A549 (cell line): ENCODE results near the gene MAPK9. TPM values are rescaled to one million over a fixed set of nuclear protein-coding genes. Genes with fewer than 3 reads are reported as not detected.

Experiments
- ATAC-seq, 2 experiments: fragments of 200-7000 bp in 1 of 2; fragments of >200 bp in 1 of 2; cut with Nextera tagmentation in 1 of 2; cut with Tn5 transposase in 1 of 2; 3 replicates each; pipeline versions ENCODE4 v1.8.0 to v1.9.1; 2018 to 2020; ENCODE audit warnings: mild to moderate bottlenecking in 1 of 2, moderate library complexity in 1 of 2
- CTCF ChIA-PET: fragments of 300-600 bp; sonication (Branson Sonifier 250); formaldehyde crosslinking; extraction: SDS; loops from one replicate; lab custom pipeline; 2021; ENCODE audit warnings: antibody characterized with exemption, inconsistent platforms; lab: Yijun Ruan, JAX
- POLR2A ChIA-PET: fragments of 350-600 bp; formaldehyde crosslinking; extraction: SDS; loops from one replicate; lab custom pipeline; 2021; ENCODE audit warnings: antibody characterized with exemption, inconsistent platforms; lab: Yijun Ruan, JAX
- DNase-seq, 2 experiments: peaks; one replicate each; pipeline versions ENCODE4 v3.0.0 to v3.0.0-alpha.2; 2011 to 2016; ENCODE audit warnings: low read depth in 1 of 2, low spot score in 1 of 2
- FAIRE-seq: peaks from 2 replicates; lab custom pipeline; 2011; peaks lifted over from hg19 to GRCh38; lab: Jason Lieb, UNC
- H3K27ac ChIP-seq, 2 experiments: fragments of >200 bp; sonication (Bioruptor Twin); formaldehyde crosslinking; 3 replicates each; pipeline ENCODE4 v1.5.1; 2016 to 2017
- H3K4me1 ChIP-seq: fragments of >200 bp; sonication (Bioruptor Twin); formaldehyde crosslinking; 3 replicates; pipeline ENCODE4 v1.6.1; 2016
- H3K4me2 ChIP-seq: fragments of >200 bp; sonication (Bioruptor Twin); formaldehyde crosslinking; 3 replicates; pipeline ENCODE4 v1.6.1; 2016
- H3K4me3 ChIP-seq: fragments of >200 bp; sonication (Bioruptor Twin); formaldehyde crosslinking; 3 replicates; pipeline ENCODE4 v1.5.1; 2016
- H3K9me3 ChIP-seq: fragments of >200 bp; sonication (Bioruptor Twin); formaldehyde crosslinking; 3 replicates; pipeline ENCODE4 v1.6.1; 2016
- BHLHE40 ChIP-seq: IDR thresholded peaks from 2 replicates; pipeline ENCODE4 v1.6.1; 2012; ENCODE audit warnings: low read depth, low read length, inconsistent platforms
- CHD4 ChIP-seq: fragments of 200-600 bp; sonication (generic); IDR thresholded peaks from 2 replicates; pipeline ENCODE4 v1.6.1; 2016; ENCODE audit warnings: antibody characterized with exemption, mild to moderate bottlenecking, borderline replicate concordance
- EP300 ChIP-seq, 2 experiments: fragments of >200 bp; sonication (Bioruptor Twin); formaldehyde crosslinking; IDR thresholded peaks; 2 replicates in 1 of 2; 3 replicates in 1 of 2; pipeline ENCODE4 v1.6.1; 2016 to 2017
- HEYL ChIP-seq: fragments of 250-450 bp; sonication (Bioruptor Pico); IDR thresholded peaks from 2 replicates; pipeline ENCODE4 v1.8.0; 2021; ENCODE audit warnings: mild to moderate bottlenecking, moderate library complexity
- HOXA7 ChIP-seq: fragments of 250-450 bp; sonication (Bioruptor Pico); IDR thresholded peaks from 2 replicates; pipeline ENCODE4 v1.5.0; 2020; ENCODE audit warnings: mild to moderate bottlenecking, moderate library complexity
- JUNB ChIP-seq: fragments of >200 bp; sonication (Bioruptor Twin); formaldehyde crosslinking; IDR thresholded peaks from 2 replicates; pipeline ENCODE4 v1.6.1; 2016
- MAFK ChIP-seq: fragments of 450-650 bp; IDR thresholded peaks from 2 replicates; pipeline ENCODE4 v1.6.1; 2014; ENCODE audit not compliant: partially characterized antibody
- MAZ ChIP-seq: fragments of 150-350 bp; IDR thresholded peaks from 2 replicates; pipeline ENCODE4 v1.6.1; 2014; ENCODE audit warnings: antibody characterized with exemption, low read depth, low read length, borderline replicate concordance
- MYC ChIP-seq: IDR thresholded peaks from 2 replicates; pipeline ENCODE4 v1.6.1; 2012; ENCODE audit warnings: mild to moderate bottlenecking, inconsistent platforms, low read length, improper control_type of control experiment, borderline replicate concordance
- PHF8 ChIP-seq: fragments of 200-600 bp; sonication (generic); IDR thresholded peaks from 2 replicates; pipeline ENCODE4 v1.6.1; 2016; ENCODE audit warnings: low read depth, mild to moderate bottlenecking, antibody characterized with exemption, moderate library complexity, borderline replicate concordance
- TFCP2L1 ChIP-seq: fragments of 250-450 bp; sonication (Bioruptor Pico); IDR thresholded peaks from 2 replicates; pipeline ENCODE4 v1.5.0; 2021; ENCODE audit warnings: mild to moderate bottlenecking
- TP53 ChIP-seq: fragments of 250-450 bp; sonication (Bioruptor Pico); IDR thresholded peaks from 2 replicates; pipeline ENCODE4 v1.5.0; 2021; ENCODE audit warnings: mild to moderate bottlenecking, moderate library complexity
- WGBS: methylation state at CpG from one replicate; pipeline ENCODE4 v1.1.6; 2017; ENCODE audit errors: missing lambda C conversion rate; 5-methylcytosine and 5-hydroxymethylcytosine counted together
- polyA plus RNA-seq, 4 experiments: library from polyadenylated mRNA; depleted of rRNA in 3 of 4; stranded (reverse); fragments of >200 nt; fragmentation: RNase III in 1 of 4; extraction: RNeasy Plus Mini Kit Qiagen cat#74134 plus additional on column Dnase treatment in 1 of 4; gene quantifications; 2 replicates in 3 of 4; 3 replicates in 1 of 4; pipeline ENCODE4 v1.2.3, GENCODE V29; 2011 to 2017
- TF ChIP-seq, protein P1 (sequence below): fragments of 250-450 bp; sonication (Bioruptor Pico); IDR thresholded peaks from 2 replicates; pipeline ENCODE4 v1.5.0; 2021; ENCODE audit warnings: mild to moderate bottlenecking, moderate library complexity, borderline replicate concordance
- TF ChIP-seq, protein P2 (sequence below): fragments of 150-350 bp; IDR thresholded peaks from 2 replicates; pipeline ENCODE4 v1.6.1; 2014; ENCODE audit warnings: low read depth, mild to moderate bottlenecking, low read length
- TF ChIP-seq, protein P3 (sequence below): IDR thresholded peaks from 2 replicates; pipeline ENCODE4 v1.6.1; 2012; ENCODE audit warnings: low read depth, borderline replicate concordance
- TF ChIP-seq, protein P4 (sequence below): fragments of 450-650 bp; IDR thresholded peaks from 2 replicates; pipeline ENCODE4 v1.6.1; 2014; ENCODE audit warnings: antibody characterized with exemption
- TF ChIP-seq, protein P5 (sequence below): IDR thresholded peaks from 2 replicates; pipeline ENCODE4 v1.6.1; 2012
- TF ChIP-seq, protein P6 (sequence below): fragments of 250-450 bp; sonication (Bioruptor Pico); IDR thresholded peaks from 2 replicates; pipeline ENCODE4 v1.5.0; 2020; ENCODE audit warnings: low read depth, mild to moderate bottlenecking, moderate library complexity
- TF ChIP-seq, protein P7 (sequence below): fragments of >200 bp; sonication (Bioruptor Twin); formaldehyde crosslinking; IDR thresholded peaks from 3 replicates; pipeline ENCODE4 v1.6.1; 2016
- TF ChIP-seq, protein P8 (sequence below): fragments of >200 bp; sonication (Bioruptor Twin); formaldehyde crosslinking; IDR thresholded peaks from 3 replicates; pipeline ENCODE4 v1.5.1; 2016

Gene MAPK9
- polyA plus RNA-seq, 2 of the 4 experiments (the other 2 are of a cell fraction): 36.6 to 66.9 TPM

DNA sequence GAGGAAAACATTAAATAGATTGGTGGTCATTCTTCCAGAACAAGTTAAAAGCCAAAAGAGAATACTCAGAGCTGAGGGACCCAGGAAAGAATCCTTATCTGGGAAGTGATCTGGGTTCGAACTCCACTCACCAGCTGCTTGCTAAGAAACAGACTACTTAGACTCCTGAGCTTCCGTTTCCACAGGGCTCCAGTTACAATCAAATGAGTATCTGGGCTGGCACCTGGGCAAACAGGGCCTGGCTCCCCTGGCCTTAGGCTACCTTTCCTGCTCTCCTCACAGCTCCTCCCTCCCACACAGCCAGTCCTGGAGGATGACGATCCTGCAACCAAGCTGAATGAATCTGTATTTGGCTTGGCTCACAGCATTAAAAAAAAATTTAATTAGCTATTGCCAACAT is 2.5 kb downstream of the MAPK9 start:
- Histone ChIP-seq H3K4me2 (no peak overlapping the region), H3K27ac (no peak overlapping the region), H3K9me3 (no peaks in the 10 kb centered on the region), H3K4me3 (no peak overlapping the region), H3K4me1 (peaks cover 18% of the 10 kb centered on the region)
- WGBS: 68% methylated on average over 3 of the region's 3 CpGs
- ATAC-seq (no peak), DNase-seq (no peak), FAIRE-seq (no peak)
- ChIA-PET POLR2A (no interaction called here), CTCF (interaction anchor here (1.4 to 10.6 kb wide), 5 partner anchors 30 to 317 kb away, joined by 4 to 344 read pairs (median 8); no protein-coding TSS in a partner anchor)
- TF ChIP-seq HEYL: no peak
- TF ChIP-seq, protein P1, sequence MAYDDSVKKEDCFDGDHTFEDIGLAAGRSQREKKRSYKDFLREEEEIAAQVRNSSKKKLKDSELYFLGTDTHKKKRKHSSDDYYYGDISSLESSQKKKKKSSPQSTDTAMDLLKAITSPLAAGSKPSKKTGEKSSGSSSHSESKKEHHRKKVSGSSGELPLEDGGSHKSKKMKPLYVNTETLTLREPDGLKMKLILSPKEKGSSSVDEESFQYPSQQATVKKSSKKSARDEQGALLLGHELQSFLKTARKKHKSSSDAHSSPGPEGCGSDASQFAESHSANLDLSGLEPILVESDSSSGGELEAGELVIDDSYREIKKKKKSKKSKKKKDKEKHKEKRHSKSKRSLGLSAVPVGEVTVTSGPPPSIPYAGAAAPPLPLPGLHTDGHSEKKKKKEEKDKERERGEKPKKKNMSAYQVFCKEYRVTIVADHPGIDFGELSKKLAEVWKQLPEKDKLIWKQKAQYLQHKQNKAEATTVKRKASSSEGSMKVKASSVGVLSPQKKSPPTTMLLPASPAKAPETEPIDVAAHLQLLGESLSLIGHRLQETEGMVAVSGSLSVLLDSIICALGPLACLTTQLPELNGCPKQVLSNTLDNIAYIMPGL (CRISPR knock-in tag): no peak
- TF ChIP-seq, protein P2, sequence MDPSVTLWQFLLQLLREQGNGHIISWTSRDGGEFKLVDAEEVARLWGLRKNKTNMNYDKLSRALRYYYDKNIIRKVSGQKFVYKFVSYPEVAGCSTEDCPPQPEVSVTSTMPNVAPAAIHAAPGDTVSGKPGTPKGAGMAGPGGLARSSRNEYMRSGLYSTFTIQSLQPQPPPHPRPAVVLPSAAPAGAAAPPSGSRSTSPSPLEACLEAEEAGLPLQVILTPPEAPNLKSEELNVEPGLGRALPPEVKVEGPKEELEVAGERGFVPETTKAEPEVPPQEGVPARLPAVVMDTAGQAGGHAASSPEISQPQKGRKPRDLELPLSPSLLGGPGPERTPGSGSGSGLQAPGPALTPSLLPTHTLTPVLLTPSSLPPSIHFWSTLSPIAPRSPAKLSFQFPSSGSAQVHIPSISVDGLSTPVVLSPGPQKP: no peak

DNA sequence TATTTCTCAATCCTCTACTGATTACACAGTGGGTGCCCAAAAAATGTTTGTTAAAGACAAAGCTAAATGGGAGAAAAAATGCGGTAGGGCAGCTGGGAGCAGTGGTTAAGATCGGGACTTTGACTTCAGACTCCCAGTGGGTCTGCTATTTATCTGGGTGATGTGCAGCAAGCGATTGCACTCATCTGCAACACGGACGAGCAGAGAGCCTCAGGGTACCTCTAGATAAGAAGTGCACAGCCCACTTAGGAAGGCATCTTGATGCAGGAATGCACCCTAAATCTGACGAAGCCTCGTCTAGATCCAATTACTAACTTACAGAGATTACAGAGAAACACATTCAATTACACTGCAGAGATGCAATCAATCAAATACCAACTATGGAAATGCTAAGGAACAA is 4.0 kb downstream of the MAPK9 start:
- FAIRE-seq: peak; percentile 65
- peaks cover 8% of the 10 kb centered on the region for H3K4me1 ChIP-seq
- ATAC-seq: no peak
- H3K27ac ChIP-seq: no peak overlapping the region
- no peak overlapping the region for H3K4me2 ChIP-seq
- ChIA-PET POLR2A (no interaction called here), CTCF (interaction anchor here (0.6 to 10.6 kb wide), 4 partner anchors 32 to 398 kb away, joined by 3 to 250 read pairs (median 4); no protein-coding TSS in a partner anchor)
- WGBS: 74% methylated on average over 7 of the region's 7 CpGs
- TF ChIP-seq, protein P3, sequence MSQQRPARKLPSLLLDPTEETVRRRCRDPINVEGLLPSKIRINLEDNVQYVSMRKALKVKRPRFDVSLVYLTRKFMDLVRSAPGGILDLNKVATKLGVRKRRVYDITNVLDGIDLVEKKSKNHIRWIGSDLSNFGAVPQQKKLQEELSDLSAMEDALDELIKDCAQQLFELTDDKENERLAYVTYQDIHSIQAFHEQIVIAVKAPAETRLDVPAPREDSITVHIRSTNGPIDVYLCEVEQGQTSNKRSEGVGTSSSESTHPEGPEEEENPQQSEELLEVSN: no peak
- no peak for TF ChIP-seq EP300 (IDR thresholded peaks at IDR 0.05)
- TF ChIP-seq, protein P4, sequence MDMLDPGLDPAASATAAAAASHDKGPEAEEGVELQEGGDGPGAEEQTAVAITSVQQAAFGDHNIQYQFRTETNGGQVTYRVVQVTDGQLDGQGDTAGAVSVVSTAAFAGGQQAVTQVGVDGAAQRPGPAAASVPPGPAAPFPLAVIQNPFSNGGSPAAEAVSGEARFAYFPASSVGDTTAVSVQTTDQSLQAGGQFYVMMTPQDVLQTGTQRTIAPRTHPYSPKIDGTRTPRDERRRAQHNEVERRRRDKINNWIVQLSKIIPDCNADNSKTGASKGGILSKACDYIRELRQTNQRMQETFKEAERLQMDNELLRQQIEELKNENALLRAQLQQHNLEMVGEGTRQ: no peak
- no peak for TF ChIP-seq TP53 (CRISPR knock-in tag)
- TF ChIP-seq MYC: no peak
- TF ChIP-seq MAFK: no peak
- no peak for TF ChIP-seq HEYL
- TF ChIP-seq, protein P5, sequence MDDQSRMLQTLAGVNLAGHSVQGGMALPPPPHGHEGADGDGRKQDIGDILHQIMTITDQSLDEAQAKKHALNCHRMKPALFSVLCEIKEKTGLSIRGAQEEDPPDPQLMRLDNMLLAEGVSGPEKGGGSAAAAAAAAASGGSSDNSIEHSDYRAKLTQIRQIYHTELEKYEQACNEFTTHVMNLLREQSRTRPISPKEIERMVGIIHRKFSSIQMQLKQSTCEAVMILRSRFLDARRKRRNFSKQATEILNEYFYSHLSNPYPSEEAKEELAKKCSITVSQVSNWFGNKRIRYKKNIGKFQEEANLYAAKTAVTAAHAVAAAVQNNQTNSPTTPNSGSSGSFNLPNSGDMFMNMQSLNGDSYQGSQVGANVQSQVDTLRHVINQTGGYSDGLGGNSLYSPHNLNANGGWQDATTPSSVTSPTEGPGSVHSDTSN: no peak
- TF ChIP-seq BHLHE40: no peak
- no peak for DNase-seq
- no peaks in the 10 kb centered on the region; the same call in 2 of the 3 replicates for H3K9me3 ChIP-seq
- no peak overlapping the region for H3K4me3 ChIP-seq

DNA sequence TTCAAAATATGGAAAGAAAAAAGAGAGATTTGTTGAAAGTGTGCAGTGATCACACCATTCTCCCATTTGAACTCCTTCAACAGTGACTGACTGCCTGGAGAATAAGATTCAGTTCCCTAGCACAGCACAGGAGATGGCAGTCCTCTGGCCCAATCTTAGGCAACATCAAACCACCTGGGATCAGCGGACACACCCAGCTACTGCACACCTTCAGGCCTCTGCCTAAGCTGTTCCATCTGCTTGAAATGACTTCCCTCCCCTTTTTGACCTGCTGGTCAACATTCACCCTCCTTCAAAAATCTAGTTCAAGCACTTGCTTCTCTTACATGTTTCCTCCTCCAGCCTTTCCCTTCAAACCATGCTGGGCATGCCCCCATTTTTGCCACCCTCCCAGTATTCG is 4.5 kb downstream of the MAPK9 start:
- WGBS: 87% methylated on average over 2 of the region's 2 CpGs
- POLR2A ChIA-PET: no interaction called here
- CTCF ChIA-PET: interaction anchor here (0.9 to 10.6 kb wide), 2 partner anchors 41 to 214 kb away, joined by 3 to 250 read pairs; no protein-coding TSS in a partner anchor
- Histone ChIP-seq H3K4me2 (no peak overlapping the region), H3K4me3 (no peak overlapping the region), H3K9me3 (peaks cover 3% of the 10 kb centered on the region; the same call in 2 of the 3 replicates), H3K4me1 (peaks cover 8% of the 10 kb centered on the region), H3K27ac (no peak overlapping the region)
- FAIRE-seq (no peak), ATAC-seq (no peak), DNase-seq (no peak)
- TF ChIP-seq MAZ (no peak), HOXA7 (CRISPR knock-in tag) (no peak), CHD4 (no peak), MAFK (no peak), TFCP2L1 (CRISPR knock-in tag) (no peak), PHF8 (no peak), JUNB (no peak)
- TF ChIP-seq, protein P2: no peak
- TF ChIP-seq, protein P6, sequence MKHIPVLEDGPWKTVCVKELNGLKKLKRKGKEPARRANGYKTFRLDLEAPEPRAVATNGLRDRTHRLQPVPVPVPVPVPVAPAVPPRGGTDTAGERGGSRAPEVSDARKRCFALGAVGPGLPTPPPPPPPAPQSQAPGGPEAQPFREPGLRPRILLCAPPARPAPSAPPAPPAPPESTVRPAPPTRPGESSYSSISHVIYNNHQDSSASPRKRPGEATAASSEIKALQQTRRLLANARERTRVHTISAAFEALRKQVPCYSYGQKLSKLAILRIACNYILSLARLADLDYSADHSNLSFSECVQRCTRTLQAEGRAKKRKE (CRISPR knock-in tag): no peak
- TF ChIP-seq, protein P7, sequence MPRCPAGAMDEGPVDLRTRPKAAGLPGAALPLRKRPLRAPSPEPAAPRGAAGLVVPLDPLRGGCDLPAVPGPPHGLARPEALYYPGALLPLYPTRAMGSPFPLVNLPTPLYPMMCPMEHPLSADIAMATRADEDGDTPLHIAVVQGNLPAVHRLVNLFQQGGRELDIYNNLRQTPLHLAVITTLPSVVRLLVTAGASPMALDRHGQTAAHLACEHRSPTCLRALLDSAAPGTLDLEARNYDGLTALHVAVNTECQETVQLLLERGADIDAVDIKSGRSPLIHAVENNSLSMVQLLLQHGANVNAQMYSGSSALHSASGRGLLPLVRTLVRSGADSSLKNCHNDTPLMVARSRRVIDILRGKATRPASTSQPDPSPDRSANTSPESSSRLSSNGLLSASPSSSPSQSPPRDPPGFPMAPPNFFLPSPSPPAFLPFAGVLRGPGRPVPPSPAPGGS: no peak
- TF ChIP-seq, protein P8, sequence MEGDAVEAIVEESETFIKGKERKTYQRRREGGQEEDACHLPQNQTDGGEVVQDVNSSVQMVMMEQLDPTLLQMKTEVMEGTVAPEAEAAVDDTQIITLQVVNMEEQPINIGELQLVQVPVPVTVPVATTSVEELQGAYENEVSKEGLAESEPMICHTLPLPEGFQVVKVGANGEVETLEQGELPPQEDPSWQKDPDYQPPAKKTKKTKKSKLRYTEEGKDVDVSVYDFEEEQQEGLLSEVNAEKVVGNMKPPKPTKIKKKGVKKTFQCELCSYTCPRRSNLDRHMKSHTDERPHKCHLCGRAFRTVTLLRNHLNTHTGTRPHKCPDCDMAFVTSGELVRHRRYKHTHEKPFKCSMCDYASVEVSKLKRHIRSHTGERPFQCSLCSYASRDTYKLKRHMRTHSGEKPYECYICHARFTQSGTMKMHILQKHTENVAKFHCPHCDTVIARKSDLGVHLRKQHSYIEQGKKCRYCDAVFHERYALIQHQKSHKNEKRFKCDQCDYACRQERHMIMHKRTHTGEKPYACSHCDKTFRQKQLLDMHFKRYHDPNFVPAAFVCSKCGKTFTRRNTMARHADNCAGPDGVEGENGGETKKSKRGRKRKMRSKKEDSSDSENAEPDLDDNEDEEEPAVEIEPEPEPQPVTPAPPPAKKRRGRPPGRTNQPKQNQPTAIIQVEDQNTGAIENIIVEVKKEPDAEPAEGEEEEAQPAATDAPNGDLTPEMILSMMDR: no peak
